A673 (cell line): ENCODE data around the gene NRP2. TPM values are rescaled to one million over a fixed set of nuclear protein-coding genes. Genes with fewer than 3 reads are reported as not detected.

Experiments used
- BruUV-seq: library from RNA; stranded (reverse); fragments of 400-500 nt; replicated peaks from 2 replicates; lab custom pipeline; 2021; lab: Mats Ljungman, UMichigan
- CTCF ChIA-PET: fragments of 300-600 bp; sonication (Branson Sonifier 250); formaldehyde crosslinking; loops from one replicate; lab custom pipeline; 2022; ENCODE audit warnings: antibody characterized with exemption; lab: Charles Lee
- POLR2A ChIA-PET: fragments of 300-600 bp; sonication (Branson Sonifier 250); formaldehyde crosslinking; loops from one replicate; lab custom pipeline; 2022; ENCODE audit warnings: antibody characterized with exemption; ENCODE audit not compliant: low non-redundant PET; lab: Charles Lee
- DNase-seq: peaks from one replicate; pipeline ENCODE4 v3.0.0-alpha.2; 2015; ENCODE audit warnings: low spot score
- H3K27ac ChIP-seq: fragments of 200-600 bp; sonication (generic); 2 replicates; pipeline ENCODE4 v1.5.1; 2016; ENCODE audit warnings: mixed run types, low read depth, mild to moderate bottlenecking, mixed read lengths, antibody characterized with exemption, low read length; ENCODE audit not compliant: poor library complexity, severe bottlenecking
- H3K27me3 ChIP-seq: fragments of 200-600 bp; sonication (generic); replicated peaks from 2 replicates; pipeline ENCODE4 v1.6.1; 2017; ENCODE audit warnings: mixed run types, low read depth, mild to moderate bottlenecking, mixed read lengths, antibody characterized with exemption, low read length; ENCODE audit not compliant: insufficient read depth, poor library complexity
- H3K36me3 ChIP-seq: fragments of 200-600 bp; sonication (generic); 2 replicates; pipeline ENCODE4 v1.6.1; 2016; ENCODE audit warnings: mixed run types, mild to moderate bottlenecking, mixed read lengths, antibody characterized with exemption, low read length; ENCODE audit not compliant: insufficient read depth, poor library complexity, severe bottlenecking
- H3K4me1 ChIP-seq: fragments of 200-600 bp; sonication (generic); 2 replicates; pipeline ENCODE4 v1.6.1; 2017; ENCODE audit warnings: mixed run types, mild to moderate bottlenecking, mixed read lengths, antibody characterized with exemption, low read length; ENCODE audit not compliant: insufficient read depth, poor library complexity, severe bottlenecking
- H3K4me3 ChIP-seq: fragments of 200-600 bp; sonication (generic); 2 replicates; pipeline ENCODE4 v1.5.1; 2016; ENCODE audit warnings: low read depth, mixed run types, mild to moderate bottlenecking, mixed read lengths, low read length; ENCODE audit not compliant: poor library complexity, severe bottlenecking
- H3K9me3 ChIP-seq: fragments of 200-600 bp; sonication (generic); 2 replicates; pipeline ENCODE4 v1.6.1; 2016; ENCODE audit warnings: mixed run types, low read depth, mild to moderate bottlenecking, mixed read lengths, antibody characterized with exemption, low read length; ENCODE audit not compliant: poor library complexity, severe bottlenecking
- EZH2 ChIP-seq: fragments of 200-600 bp; sonication (generic); IDR thresholded peaks from 2 replicates; pipeline ENCODE4 v1.6.1; 2017; ENCODE audit warnings: borderline replicate concordance, low read depth, mild to moderate bottlenecking, mixed read lengths, antibody characterized with exemption, low read length; ENCODE audit not compliant: poor library complexity, severe bottlenecking
- intact Hi-C: fragments of 100-400 bp; cut with micrococcal nuclease; formaldehyde crosslinking; loops from one replicate; pipeline ENCODE4 v1.10.0; 2022; ENCODE audit not compliant: unreplicated experiment
- total RNA-seq: library from RNA; stranded (reverse); gene quantifications from 2 replicates; pipeline ENCODE4 v1.2.3, GENCODE V29; 2021
- TF ChIP-seq, protein P1 (sequence below): fragments of 300-800, 200-600 bp; sonication (generic); conservative IDR thresholded peaks from 2 replicates; pipeline ENCODE4 v1.5.1; 2017; ENCODE audit warnings: low read depth, mild to moderate bottlenecking, antibody characterized with exemption, low read length, moderate library complexity, mixed read lengths

NRP2 gene
- total RNA-seq, 1 experiment from 2014 or later, result 4.0 TPM

DNA sequence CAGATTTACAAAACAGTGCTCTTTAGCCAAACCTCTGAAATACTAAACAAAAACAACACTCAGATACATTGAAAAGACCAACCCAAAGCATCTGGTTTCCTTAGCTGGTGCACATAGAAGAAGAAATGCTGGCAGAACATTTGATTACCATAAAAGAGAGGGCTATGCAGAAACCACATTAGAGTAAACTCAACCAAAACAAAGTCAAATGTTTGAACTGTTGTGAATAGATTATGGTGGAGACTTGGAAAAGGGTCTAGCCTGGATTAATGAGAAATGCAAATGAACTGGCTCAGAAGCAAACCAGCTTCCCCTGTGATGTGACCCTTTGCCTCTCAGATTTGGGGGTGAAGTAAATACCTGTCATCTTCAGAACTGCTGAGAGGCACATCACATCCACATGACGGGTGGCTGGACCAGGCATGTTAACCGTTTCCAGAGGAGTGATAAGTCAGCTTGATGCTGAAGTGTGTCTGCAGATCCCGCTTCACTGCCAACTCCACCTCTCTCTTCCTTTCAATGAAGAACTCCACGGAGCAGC is 153.0 kb downstream of the NRP2 start:
- intact Hi-C loops, result no loop called here
- POLR2A ChIA-PET, result no interaction called here

DNA sequence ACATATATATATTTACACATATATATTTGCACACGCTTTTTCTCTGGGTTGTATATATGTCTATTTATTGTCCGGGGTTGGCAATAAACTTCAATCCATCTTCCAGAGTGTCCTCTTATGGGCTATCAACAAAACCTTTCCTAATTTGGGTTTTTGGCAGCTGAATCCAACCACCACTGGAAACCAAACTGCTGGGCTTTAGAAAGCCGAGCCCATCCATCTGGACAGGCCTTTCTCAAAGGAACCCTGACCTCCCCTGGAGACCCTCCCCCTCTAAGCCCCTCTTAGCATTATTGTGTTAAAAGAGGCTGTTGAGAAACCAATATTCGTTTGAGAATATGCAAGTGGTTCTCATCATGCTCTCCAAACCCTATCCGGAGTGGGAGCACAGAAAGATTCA is 153.6 kb downstream of the NRP2 start:
- CTCF ChIA-PET, result no interaction called here
- no peak overlapping the region for H3K27ac ChIP-seq
- no peak for DNase-seq
- POLR2A ChIA-PET, result no interaction called here
- H3K27me3 ChIP-seq, result no peaks in the 10 kb centered on the region
- intact Hi-C loops, result no loop called here
- no peaks in the 10 kb centered on the region for H3K4me1 ChIP-seq
- no peaks in the 10 kb centered on the region for H3K9me3 ChIP-seq
- no peaks in the 10 kb centered on the region for H3K36me3 ChIP-seq
- no TSS peak for BruUV-seq
- TF ChIP-seq EZH2, result no peak
- TF ChIP-seq, protein P1, sequence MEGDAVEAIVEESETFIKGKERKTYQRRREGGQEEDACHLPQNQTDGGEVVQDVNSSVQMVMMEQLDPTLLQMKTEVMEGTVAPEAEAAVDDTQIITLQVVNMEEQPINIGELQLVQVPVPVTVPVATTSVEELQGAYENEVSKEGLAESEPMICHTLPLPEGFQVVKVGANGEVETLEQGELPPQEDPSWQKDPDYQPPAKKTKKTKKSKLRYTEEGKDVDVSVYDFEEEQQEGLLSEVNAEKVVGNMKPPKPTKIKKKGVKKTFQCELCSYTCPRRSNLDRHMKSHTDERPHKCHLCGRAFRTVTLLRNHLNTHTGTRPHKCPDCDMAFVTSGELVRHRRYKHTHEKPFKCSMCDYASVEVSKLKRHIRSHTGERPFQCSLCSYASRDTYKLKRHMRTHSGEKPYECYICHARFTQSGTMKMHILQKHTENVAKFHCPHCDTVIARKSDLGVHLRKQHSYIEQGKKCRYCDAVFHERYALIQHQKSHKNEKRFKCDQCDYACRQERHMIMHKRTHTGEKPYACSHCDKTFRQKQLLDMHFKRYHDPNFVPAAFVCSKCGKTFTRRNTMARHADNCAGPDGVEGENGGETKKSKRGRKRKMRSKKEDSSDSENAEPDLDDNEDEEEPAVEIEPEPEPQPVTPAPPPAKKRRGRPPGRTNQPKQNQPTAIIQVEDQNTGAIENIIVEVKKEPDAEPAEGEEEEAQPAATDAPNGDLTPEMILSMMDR, result no peak
- H3K4me3 ChIP-seq, result no peak overlapping the region

More for the DNA sequence above, 153.0 kb downstream of the NRP2 start:
- DNase-seq, result no peak
- CTCF ChIA-PET, result no interaction called here
- no peaks in the 10 kb centered on the region for H3K36me3 ChIP-seq
- no peak overlapping the region for H3K4me3 ChIP-seq
- H3K27ac ChIP-seq, result no peak overlapping the region
- H3K9me3 ChIP-seq, result no peaks in the 10 kb centered on the region
- no peaks in the 10 kb centered on the region for H3K27me3 ChIP-seq
- TF ChIP-seq, protein P1, result no peak
- no peak for TF ChIP-seq EZH2
- H3K4me1 ChIP-seq, result no peaks in the 10 kb centered on the region
- BruUV-seq, result no TSS peak

DNA sequence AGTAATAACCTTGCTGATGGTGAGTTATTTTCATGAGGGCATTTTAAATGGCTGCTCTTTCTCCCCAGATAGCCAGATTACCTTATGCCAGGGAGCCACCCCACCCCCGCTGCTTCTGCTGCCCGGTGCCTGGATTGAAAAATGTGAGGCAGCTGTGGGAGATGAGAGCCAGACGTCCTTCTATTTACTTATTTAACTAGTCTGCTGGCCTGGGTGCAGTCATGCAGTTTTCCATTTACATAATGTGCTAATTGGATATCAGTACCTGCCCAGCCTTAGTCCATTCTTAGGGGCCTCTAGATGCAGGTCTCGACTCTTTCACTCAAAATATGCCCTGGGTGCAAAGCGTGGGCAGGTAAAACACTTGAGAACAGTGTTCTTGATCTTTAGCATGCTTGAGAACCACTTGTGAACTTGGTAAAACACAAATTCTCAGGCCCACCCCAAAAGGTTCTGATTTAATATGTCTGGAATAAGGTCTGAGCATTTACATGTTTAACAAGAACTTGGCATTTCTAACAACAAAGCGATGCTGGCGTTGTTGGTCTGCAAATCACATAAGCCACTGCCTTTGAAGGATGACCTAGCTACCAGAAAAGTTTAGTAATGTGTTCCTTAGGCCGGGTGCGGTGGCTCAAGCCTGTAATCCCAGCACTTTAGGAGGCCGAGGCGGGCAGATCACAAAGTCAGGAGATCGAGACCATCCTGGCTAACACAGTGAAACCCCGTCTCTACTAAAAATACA is 154.3 kb downstream of the NRP2 start:
- H3K27me3 ChIP-seq, result no peaks in the 10 kb centered on the region
- no TSS peak for BruUV-seq
- no peaks in the 10 kb centered on the region for H3K9me3 ChIP-seq
- TF ChIP-seq EZH2, result no peak
- TF ChIP-seq, protein P1, result no peak
- intact Hi-C loops, result no loop called here
- no peaks in the 10 kb centered on the region for H3K36me3 ChIP-seq
- no peak for DNase-seq
- no peak overlapping the region for H3K27ac ChIP-seq
- ChIA-PET CTCF (no interaction called here), POLR2A (no interaction called here)
- H3K4me1 ChIP-seq, result no peaks in the 10 kb centered on the region
- H3K4me3 ChIP-seq, result no peak overlapping the region
